ENCODE data around the gene C16orf96. TPM values are rescaled to one million over a fixed set of nuclear protein-coding genes. Genes with fewer than 3 reads are reported as not detected.

Gene C16orf96
- total RNA-seq, 1 experiment from 2014 or later, result 1.3 TPM

DNA sequence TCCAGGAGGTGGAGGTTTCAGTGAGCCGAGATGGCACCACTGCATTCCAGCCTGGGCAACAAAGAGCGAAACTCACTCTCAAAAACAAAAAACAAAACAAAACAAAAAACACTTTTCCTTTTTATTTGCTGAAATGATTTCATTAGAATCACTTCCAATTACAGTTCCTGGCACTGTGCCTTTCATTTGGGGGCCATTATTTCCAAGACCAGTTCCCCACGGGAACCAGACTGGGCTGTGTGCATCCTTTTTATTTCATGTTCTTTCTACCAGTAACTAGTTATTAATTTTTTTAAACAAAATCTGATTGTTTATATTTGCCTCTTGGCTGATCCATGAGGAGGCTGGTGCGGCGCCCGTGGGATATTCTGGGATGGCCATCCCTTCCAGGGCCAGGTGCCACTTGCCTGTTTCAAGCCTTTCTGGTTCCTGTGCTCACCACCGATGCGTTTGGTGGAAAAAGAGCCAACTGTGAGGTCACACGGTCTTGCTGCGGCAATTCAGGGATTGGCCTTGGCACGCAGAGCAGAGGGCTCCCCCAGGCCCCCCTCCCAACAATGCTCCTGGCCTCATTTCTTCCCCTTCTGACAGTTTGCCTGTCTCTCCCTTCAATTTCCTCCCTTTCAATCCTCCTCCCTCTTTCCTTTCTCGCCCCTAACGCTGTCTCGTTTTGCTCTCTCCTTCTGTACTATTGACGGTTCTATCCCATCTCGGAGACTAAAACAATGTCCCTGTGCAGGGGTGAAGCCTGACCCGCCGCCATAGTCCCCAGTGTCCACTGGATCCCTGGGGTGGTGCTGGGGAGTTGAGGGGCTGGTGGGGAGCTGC, 45.1 kb downstream of the C16orf96 start:
- TF ChIP-seq, protein P1, sequence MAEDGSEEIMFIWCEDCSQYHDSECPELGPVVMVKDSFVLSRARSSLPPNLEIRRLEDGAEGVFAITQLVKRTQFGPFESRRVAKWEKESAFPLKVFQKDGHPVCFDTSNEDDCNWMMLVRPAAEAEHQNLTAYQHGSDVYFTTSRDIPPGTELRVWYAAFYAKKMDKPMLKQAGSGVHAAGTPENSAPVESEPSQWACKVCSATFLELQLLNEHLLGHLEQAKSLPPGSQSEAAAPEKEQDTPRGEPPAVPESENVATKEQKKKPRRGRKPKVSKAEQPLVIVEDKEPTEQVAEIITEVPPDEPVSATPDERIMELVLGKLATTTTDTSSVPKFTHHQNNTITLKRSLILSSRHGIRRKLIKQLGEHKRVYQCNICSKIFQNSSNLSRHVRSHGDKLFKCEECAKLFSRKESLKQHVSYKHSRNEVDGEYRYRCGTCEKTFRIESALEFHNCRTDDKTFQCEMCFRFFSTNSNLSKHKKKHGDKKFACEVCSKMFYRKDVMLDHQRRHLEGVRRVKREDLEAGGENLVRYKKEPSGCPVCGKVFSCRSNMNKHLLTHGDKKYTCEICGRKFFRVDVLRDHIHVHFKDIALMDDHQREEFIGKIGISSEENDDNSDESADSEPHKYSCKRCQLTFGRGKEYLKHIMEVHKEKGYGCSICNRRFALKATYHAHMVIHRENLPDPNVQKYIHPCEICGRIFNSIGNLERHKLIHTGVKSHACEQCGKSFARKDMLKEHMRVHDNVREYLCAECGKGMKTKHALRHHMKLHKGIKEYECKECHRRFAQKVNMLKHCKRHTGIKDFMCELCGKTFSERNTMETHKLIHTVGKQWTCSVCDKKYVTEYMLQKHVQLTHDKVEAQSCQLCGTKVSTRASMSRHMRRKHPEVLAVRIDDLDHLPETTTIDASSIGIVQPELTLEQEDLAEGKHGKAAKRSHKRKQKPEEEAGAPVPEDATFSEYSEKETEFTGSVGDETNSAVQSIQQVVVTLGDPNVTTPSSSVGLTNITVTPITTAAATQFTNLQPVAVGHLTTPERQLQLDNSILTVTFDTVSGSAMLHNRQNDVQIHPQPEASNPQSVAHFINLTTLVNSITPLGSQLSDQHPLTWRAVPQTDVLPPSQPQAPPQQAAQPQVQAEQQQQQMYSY (CRISPR knock-in tag; IDR thresholded peaks at IDR 0.05), result no peak
- TF ChIP-seq GRHL2 (CRISPR knock-in tag; IDR thresholded peaks at IDR 0.05; ENCODE audit: insufficient replicate concordance, severe bottlenecking), result no peak
- TF ChIP-seq, protein P2, sequence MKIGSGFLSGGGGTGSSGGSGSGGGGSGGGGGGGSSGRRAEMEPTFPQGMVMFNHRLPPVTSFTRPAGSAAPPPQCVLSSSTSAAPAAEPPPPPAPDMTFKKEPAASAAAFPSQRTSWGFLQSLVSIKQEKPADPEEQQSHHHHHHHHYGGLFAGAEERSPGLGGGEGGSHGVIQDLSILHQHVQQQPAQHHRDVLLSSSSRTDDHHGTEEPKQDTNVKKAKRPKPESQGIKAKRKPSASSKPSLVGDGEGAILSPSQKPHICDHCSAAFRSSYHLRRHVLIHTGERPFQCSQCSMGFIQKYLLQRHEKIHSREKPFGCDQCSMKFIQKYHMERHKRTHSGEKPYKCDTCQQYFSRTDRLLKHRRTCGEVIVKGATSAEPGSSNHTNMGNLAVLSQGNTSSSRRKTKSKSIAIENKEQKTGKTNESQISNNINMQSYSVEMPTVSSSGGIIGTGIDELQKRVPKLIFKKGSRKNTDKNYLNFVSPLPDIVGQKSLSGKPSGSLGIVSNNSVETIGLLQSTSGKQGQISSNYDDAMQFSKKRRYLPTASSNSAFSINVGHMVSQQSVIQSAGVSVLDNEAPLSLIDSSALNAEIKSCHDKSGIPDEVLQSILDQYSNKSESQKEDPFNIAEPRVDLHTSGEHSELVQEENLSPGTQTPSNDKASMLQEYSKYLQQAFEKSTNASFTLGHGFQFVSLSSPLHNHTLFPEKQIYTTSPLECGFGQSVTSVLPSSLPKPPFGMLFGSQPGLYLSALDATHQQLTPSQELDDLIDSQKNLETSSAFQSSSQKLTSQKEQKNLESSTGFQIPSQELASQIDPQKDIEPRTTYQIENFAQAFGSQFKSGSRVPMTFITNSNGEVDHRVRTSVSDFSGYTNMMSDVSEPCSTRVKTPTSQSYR (CRISPR knock-in tag; IDR thresholded peaks at IDR 0.05), result no peak
- no peak for DNase-seq (ENCODE audit: low spot score)
- ATAC-seq, result no peak
- ChIA-PET POLR2A (no interaction called here), CTCF (interaction anchor here (1.1 kb wide), 1 partner anchor 15 kb away, joined by 3 read pairs; no protein-coding TSS in a partner anchor)
- H3K4me1 Mint-ChIP-seq, result peaks cover 6% of the 10 kb centered on the region; the same call in 1 of the 2 replicates
- H3K27ac Mint-ChIP-seq, result peak overlapping the region; percentile 78; the same call in 1 of the 2 replicates
- H3K27me3 Mint-ChIP-seq (ENCODE audit: low read depth), result no peaks in the 10 kb centered on the region
- no peak overlapping the region for H3K4me3 Mint-ChIP-seq
- H3K9me3 Mint-ChIP-seq, result no peaks in the 10 kb centered on the region
- H3K36me3 Mint-ChIP-seq, result no peaks in the 10 kb centered on the region

DNA sequence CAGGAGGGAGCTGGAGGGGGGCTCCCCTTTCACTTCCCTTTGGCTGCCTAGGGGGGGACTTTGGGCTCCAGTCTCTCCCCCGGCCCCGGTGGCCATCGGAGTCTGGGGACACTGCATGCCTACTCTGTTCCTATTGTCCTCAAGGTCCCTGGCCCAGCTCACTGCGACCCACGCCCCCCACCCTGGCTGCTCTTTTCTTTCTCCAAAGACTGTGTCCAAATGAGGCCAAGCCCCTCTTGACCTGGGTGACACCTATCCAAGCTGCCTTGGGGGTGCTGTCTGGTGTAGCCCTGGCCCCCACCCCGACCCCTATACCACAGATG, 45.7 kb downstream of the C16orf96 start:
- no peak overlapping the region for H3K27ac Mint-ChIP-seq
- ATAC-seq (no peak), DNase-seq (ENCODE audit: low spot score) (no peak)
- H3K9me3 Mint-ChIP-seq, result no peaks in the 10 kb centered on the region
- no peaks in the 10 kb centered on the region for H3K27me3 Mint-ChIP-seq (ENCODE audit: low read depth)
- POLR2A ChIA-PET, result no interaction called here
- no peaks in the 10 kb centered on the region for H3K36me3 Mint-ChIP-seq
- no peak overlapping the region for H3K4me3 Mint-ChIP-seq
- CTCF ChIA-PET, result interaction anchor here (1.1 kb wide), 1 partner anchor 16 kb away, joined by 3 read pairs; no protein-coding TSS in a partner anchor
- H3K4me1 Mint-ChIP-seq, result peaks cover 6% of the 10 kb centered on the region; the same call in 1 of the 2 replicates
- TF ChIP-seq CREM (CRISPR knock-in tag; IDR thresholded peaks at IDR 0.05) (no peak), ETV6 (CRISPR knock-in tag; IDR thresholded peaks at IDR 0.05) (no peak), ZNF396 (CRISPR knock-in tag; IDR thresholded peaks at IDR 0.05; ENCODE audit: borderline replicate concordance) (no peak), JUN (CRISPR knock-in tag; IDR thresholded peaks at IDR 0.05) (no peak), FOXP1 (CRISPR knock-in tag; IDR thresholded peaks at IDR 0.05; ENCODE audit: borderline replicate concordance) (no peak), NFE2L1 (CRISPR knock-in tag; IDR thresholded peaks at IDR 0.05) (no peak), MYBL2 (CRISPR knock-in tag; IDR thresholded peaks at IDR 0.05) (no peak), KAT7 (CRISPR knock-in tag; IDR thresholded peaks at IDR 0.05; ENCODE audit: borderline replicate concordance) (no peak), NR2C2 (CRISPR knock-in tag; IDR thresholded peaks at IDR 0.05) (no peak), RELA (CRISPR knock-in tag; IDR thresholded peaks at IDR 0.05; ENCODE audit: borderline replicate concordance) (no peak), NR1H2 (CRISPR knock-in tag; IDR thresholded peaks at IDR 0.05) (no peak), ESRRA (CRISPR knock-in tag; IDR thresholded peaks at IDR 0.05; ENCODE audit: borderline replicate concordance) (no peak)
- TF ChIP-seq, protein P3, sequence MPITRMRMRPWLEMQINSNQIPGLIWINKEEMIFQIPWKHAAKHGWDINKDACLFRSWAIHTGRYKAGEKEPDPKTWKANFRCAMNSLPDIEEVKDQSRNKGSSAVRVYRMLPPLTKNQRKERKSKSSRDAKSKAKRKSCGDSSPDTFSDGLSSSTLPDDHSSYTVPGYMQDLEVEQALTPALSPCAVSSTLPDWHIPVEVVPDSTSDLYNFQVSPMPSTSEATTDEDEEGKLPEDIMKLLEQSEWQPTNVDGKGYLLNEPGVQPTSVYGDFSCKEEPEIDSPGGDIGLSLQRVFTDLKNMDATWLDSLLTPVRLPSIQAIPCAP (CRISPR knock-in tag; IDR thresholded peaks at IDR 0.05), result no peak
- TF ChIP-seq, protein P4, sequence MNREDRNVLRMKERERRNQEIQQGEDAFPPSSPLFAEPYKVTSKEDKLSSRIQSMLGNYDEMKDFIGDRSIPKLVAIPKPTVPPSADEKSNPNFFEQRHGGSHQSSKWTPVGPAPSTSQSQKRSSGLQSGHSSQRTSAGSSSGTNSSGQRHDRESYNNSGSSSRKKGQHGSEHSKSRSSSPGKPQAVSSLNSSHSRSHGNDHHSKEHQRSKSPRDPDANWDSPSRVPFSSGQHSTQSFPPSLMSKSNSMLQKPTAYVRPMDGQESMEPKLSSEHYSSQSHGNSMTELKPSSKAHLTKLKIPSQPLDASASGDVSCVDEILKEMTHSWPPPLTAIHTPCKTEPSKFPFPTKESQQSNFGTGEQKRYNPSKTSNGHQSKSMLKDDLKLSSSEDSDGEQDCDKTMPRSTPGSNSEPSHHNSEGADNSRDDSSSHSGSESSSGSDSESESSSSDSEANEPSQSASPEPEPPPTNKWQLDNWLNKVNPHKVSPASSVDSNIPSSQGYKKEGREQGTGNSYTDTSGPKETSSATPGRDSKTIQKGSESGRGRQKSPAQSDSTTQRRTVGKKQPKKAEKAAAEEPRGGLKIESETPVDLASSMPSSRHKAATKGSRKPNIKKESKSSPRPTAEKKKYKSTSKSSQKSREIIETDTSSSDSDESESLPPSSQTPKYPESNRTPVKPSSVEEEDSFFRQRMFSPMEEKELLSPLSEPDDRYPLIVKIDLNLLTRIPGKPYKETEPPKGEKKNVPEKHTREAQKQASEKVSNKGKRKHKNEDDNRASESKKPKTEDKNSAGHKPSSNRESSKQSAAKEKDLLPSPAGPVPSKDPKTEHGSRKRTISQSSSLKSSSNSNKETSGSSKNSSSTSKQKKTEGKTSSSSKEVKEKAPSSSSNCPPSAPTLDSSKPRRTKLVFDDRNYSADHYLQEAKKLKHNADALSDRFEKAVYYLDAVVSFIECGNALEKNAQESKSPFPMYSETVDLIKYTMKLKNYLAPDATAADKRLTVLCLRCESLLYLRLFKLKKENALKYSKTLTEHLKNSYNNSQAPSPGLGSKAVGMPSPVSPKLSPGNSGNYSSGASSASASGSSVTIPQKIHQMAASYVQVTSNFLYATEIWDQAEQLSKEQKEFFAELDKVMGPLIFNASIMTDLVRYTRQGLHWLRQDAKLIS (CRISPR knock-in tag; IDR thresholded peaks at IDR 0.05; ENCODE audit: borderline replicate concordance), result no peak
- TF ChIP-seq, protein P5, sequence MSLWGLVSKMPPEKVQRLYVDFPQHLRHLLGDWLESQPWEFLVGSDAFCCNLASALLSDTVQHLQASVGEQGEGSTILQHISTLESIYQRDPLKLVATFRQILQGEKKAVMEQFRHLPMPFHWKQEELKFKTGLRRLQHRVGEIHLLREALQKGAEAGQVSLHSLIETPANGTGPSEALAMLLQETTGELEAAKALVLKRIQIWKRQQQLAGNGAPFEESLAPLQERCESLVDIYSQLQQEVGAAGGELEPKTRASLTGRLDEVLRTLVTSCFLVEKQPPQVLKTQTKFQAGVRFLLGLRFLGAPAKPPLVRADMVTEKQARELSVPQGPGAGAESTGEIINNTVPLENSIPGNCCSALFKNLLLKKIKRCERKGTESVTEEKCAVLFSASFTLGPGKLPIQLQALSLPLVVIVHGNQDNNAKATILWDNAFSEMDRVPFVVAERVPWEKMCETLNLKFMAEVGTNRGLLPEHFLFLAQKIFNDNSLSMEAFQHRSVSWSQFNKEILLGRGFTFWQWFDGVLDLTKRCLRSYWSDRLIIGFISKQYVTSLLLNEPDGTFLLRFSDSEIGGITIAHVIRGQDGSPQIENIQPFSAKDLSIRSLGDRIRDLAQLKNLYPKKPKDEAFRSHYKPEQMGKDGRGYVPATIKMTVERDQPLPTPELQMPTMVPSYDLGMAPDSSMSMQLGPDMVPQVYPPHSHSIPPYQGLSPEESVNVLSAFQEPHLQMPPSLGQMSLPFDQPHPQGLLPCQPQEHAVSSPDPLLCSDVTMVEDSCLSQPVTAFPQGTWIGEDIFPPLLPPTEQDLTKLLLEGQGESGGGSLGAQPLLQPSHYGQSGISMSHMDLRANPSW (CRISPR knock-in tag; conservative IDR thresholded peaks at IDR 0.05; ENCODE audit: low read depth), result no peak
- TF ChIP-seq, protein P6, sequence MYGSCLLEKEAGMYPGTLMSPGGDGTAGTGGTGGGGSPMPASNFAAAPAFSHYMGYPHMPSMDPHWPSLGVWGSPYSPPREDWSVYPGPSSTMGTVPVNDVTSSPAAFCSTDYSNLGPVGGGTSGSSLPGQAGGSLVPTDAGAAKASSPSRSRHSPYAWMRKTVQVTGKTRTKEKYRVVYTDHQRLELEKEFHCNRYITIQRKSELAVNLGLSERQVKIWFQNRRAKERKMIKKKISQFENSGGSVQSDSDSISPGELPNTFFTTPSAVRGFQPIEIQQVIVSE (CRISPR knock-in tag; IDR thresholded peaks at IDR 0.05; ENCODE audit: borderline replicate concordance), result no peak

All from WTC11 (cell line).